HepG2 (cell line): ENCODE results near the gene WWP2. TPM values are rescaled to one million over a fixed set of nuclear protein-coding genes. Genes with fewer than 3 reads are reported as not detected.
A peak's percentile ranks its signal among the peaks of the same experiment; 100 is the strongest.

ENCODE experiments used
- GATAD1 ChIP-seq: IDR thresholded peaks from 2 replicates; pipeline ENCODE4 v1.6.1; 2016; ENCODE audit warnings: missing genetic modification reagents, missing compliant biosample characterization
- HCFC1 ChIP-seq: fragments of 150-350 bp; IDR thresholded peaks from 2 replicates; pipeline ENCODE4 v1.6.1; 2014; ENCODE audit warnings: low read depth, low read length
- HNRNPH1 ChIP-seq: fragments of 200-400 bp; formaldehyde crosslinking; optimal IDR thresholded peaks from 2 replicates; pipeline ENCODE3; 2017; ENCODE audit warnings: mild to moderate bottlenecking, low read depth, low read length
- KLF16 ChIP-seq, 2 experiments: sonication (generic) in 1 of 2; formaldehyde crosslinking in 1 of 2; IDR thresholded peaks; 2 replicates each; pipeline versions ENCODE4 v1.6.1 to v1.8.0; 2016 to 2023; ENCODE audit warnings: missing genetic modification reagents in 2 of 2, missing compliant biosample characterization in 1 of 2
- MIXL1 ChIP-seq: IDR thresholded peaks from 2 replicates; pipeline ENCODE4 v1.6.1; 2016
- NR0B2 ChIP-seq: sonication (generic); formaldehyde crosslinking; IDR thresholded peaks from 2 replicates; pipeline ENCODE4 v1.4.0; 2020; ENCODE audit warnings: mild to moderate bottlenecking, missing genetic modification reagents
- NRL ChIP-seq: sonication (generic); formaldehyde crosslinking; IDR thresholded peaks from 2 replicates; pipeline ENCODE4 v1.5.0; 2020; ENCODE audit warnings: missing genetic modification reagents, mild to moderate bottlenecking, moderate library complexity, borderline replicate concordance
- TOPORS ChIP-seq: sonication (generic); formaldehyde crosslinking; IDR thresholded peaks from 2 replicates; pipeline ENCODE4 v1.8.0; 2023; ENCODE audit warnings: mild to moderate bottlenecking, missing genetic modification reagents
- ZBTB42 ChIP-seq: sonication (generic); formaldehyde crosslinking; IDR thresholded peaks from 2 replicates; pipeline ENCODE4 v1.5.0; 2020; ENCODE audit warnings: mild to moderate bottlenecking, missing genetic modification reagents
- ZNF232 ChIP-seq: sonication (generic); formaldehyde crosslinking; IDR thresholded peaks from 2 replicates; pipeline ENCODE4 v1.4.0; 2020; ENCODE audit warnings: missing genetic modification reagents, borderline replicate concordance
- ZNF501 ChIP-seq: sonication (generic); formaldehyde crosslinking; IDR thresholded peaks from 2 replicates; pipeline ENCODE4 v1.5.1; 2020; ENCODE audit warnings: mild to moderate bottlenecking, moderate library complexity, missing genetic modification reagents
- ZNF652 ChIP-seq: IDR thresholded peaks from 2 replicates; pipeline ENCODE4 v1.6.1; 2016; ENCODE audit warnings: low read depth, borderline replicate concordance
- ZNF788 ChIP-seq: sonication (generic); formaldehyde crosslinking; IDR thresholded peaks from 2 replicates; pipeline ENCODE4 v1.5.0; 2020; ENCODE audit warnings: mild to moderate bottlenecking, missing genetic modification reagents, borderline replicate concordance
- ZNF891 ChIP-seq: sonication (generic); formaldehyde crosslinking; IDR thresholded peaks from 2 replicates; pipeline ENCODE4 v1.5.0; 2020; ENCODE audit warnings: mild to moderate bottlenecking, missing genetic modification reagents
- polyA plus RNA-seq, 8 experiments: library from polyadenylated mRNA; depleted of rRNA in 3 of 8; stranded (reverse) in 7 of 8; unstranded in 1 of 8; fragments of >200 nt; fragmentation: Illumina TruSeq in 4 of 8; extraction: Trizol in 4 of 8; gene quantifications; 2 replicates each; pipeline versions ENCODE4 v1.2.1 to v1.2.3, GENCODE V29; 2011 to 2016; ENCODE audit warnings: low read depth in 4 of 8, missing spikeins in 1 of 8, mixed read lengths in 1 of 8; ENCODE audit not compliant: insufficient read depth in 1 of 8
- total RNA-seq, 5 experiments: library from RNA; depleted of rRNA; stranded (reverse); fragments of >200 nt; fragmentation: Illumina TruSeq; extraction: Trizol; gene quantifications; 2 replicates each; pipeline ENCODE4 v1.2.3, GENCODE V29; 2016; ENCODE audit warnings: low read depth in 1 of 5
- TF ChIP-seq, protein P1 (sequence below): sonication (generic); formaldehyde crosslinking; IDR thresholded peaks from 2 replicates; pipeline ENCODE4 v1.4.0; 2020; ENCODE audit warnings: missing genetic modification reagents
- TF ChIP-seq, protein P2 (sequence below): IDR thresholded peaks from 2 replicates; pipeline ENCODE4 v1.6.1; 2016; ENCODE audit warnings: low read depth, missing genetic modification reagents, missing compliant biosample characterization
- TF ChIP-seq, protein P3 (sequence below): sonication (generic); formaldehyde crosslinking; IDR thresholded peaks from 2 replicates; pipeline ENCODE4 v1.8.0; 2022; ENCODE audit warnings: missing genetic modification reagents, mild to moderate bottlenecking, inconsistent platforms, borderline replicate concordance
- TF ChIP-seq, protein P4 (sequence below): sonication (generic); formaldehyde crosslinking; IDR thresholded peaks from 2 replicates; pipeline ENCODE4 v1.4.0; 2020; ENCODE audit warnings: missing genetic modification reagents

WWP2 gene
- total and polyA plus RNA-seq, 2 of the 13 experiments (the other 11 are each of a cell fraction or from before 2014, with no cell fraction given) = 11.4 to 28.2 TPM

DNA sequence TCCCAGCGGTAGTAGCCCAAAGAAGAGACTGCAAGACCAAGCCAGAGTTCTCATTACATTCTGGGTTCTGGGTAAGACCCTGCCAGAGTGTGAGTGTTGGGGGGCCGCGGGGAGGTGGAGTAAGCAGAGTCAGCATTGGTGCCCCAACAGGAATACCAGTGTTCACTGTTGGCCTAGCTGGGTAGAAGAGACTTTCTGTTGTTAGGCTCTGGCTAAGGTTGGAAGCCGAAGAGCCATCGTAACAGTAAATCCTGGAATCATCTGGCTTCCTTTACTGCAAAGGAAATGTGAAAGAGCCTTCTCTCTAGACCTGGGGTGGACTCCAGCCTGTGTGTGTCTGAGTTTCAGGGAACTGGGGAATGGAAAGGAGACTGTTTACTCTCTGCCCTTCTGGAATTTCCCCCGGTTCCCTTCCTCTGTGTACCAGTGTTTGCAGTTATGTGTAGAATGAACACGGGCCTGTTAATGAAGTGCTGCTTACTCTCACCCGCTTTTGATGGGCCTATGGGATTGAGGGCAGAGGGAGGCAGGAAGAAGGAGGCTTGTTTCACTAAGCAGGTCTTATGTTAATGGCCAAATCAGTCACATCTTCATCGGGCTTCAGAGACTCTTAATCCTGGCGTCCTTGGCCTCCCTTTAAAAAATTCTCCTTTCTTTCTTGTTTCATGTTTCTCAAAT is 68.5 kb downstream of the WWP2 start (continued):
- TF ChIP-seq, protein P1, sequence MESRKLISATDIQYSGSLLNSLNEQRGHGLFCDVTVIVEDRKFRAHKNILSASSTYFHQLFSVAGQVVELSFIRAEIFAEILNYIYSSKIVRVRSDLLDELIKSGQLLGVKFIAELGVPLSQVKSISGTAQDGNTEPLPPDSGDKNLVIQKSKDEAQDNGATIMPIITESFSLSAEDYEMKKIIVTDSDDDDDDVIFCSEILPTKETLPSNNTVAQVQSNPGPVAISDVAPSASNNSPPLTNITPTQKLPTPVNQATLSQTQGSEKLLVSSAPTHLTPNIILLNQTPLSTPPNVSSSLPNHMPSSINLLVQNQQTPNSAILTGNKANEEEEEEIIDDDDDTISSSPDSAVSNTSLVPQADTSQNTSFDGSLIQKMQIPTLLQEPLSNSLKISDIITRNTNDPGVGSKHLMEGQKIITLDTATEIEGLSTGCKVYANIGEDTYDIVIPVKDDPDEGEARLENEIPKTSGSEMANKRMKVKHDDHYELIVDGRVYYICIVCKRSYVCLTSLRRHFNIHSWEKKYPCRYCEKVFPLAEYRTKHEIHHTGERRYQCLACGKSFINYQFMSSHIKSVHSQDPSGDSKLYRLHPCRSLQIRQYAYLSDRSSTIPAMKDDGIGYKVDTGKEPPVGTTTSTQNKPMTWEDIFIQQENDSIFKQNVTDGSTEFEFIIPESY (CRISPR knock-in tag) = 0 out of 2 replicates have a peak, but pooled peaks have one; percentile 18
- TF ChIP-seq ZBTB42 (CRISPR knock-in tag) (no peak), MIXL1 (CRISPR knock-in tag) (peak; percentile 94), HNRNPH1 (no peak), HCFC1 (no peak), NRL (CRISPR knock-in tag) (no peak), KLF16 (CRISPR knock-in tag; IDR thresholded peaks at IDR 0.05) (peak in 1 of 2 experiments; percentile 57; a peak in 2 of 4 replicates), GATAD1 (CRISPR knock-in tag) (peak; percentile 28; the same call in 1 of the 2 replicates), NR0B2 (CRISPR knock-in tag) (no peak), TOPORS (CRISPR knock-in tag) (peak; percentile 39; the same call in 1 of the 2 replicates), ZNF501 (CRISPR knock-in tag) (peak; percentile 62; the same call in 1 of the 2 replicates), ZNF788 (CRISPR knock-in tag) (no peak; the same call in 1 of the 2 replicates), ZNF891 (CRISPR knock-in tag) (no peak), ZNF232 (CRISPR knock-in tag) (peak; percentile 91; the same call in 1 of the 2 replicates), ZNF652 (CRISPR knock-in tag) (no peak; the same call in 1 of the 2 replicates)
- TF ChIP-seq, protein P2, sequence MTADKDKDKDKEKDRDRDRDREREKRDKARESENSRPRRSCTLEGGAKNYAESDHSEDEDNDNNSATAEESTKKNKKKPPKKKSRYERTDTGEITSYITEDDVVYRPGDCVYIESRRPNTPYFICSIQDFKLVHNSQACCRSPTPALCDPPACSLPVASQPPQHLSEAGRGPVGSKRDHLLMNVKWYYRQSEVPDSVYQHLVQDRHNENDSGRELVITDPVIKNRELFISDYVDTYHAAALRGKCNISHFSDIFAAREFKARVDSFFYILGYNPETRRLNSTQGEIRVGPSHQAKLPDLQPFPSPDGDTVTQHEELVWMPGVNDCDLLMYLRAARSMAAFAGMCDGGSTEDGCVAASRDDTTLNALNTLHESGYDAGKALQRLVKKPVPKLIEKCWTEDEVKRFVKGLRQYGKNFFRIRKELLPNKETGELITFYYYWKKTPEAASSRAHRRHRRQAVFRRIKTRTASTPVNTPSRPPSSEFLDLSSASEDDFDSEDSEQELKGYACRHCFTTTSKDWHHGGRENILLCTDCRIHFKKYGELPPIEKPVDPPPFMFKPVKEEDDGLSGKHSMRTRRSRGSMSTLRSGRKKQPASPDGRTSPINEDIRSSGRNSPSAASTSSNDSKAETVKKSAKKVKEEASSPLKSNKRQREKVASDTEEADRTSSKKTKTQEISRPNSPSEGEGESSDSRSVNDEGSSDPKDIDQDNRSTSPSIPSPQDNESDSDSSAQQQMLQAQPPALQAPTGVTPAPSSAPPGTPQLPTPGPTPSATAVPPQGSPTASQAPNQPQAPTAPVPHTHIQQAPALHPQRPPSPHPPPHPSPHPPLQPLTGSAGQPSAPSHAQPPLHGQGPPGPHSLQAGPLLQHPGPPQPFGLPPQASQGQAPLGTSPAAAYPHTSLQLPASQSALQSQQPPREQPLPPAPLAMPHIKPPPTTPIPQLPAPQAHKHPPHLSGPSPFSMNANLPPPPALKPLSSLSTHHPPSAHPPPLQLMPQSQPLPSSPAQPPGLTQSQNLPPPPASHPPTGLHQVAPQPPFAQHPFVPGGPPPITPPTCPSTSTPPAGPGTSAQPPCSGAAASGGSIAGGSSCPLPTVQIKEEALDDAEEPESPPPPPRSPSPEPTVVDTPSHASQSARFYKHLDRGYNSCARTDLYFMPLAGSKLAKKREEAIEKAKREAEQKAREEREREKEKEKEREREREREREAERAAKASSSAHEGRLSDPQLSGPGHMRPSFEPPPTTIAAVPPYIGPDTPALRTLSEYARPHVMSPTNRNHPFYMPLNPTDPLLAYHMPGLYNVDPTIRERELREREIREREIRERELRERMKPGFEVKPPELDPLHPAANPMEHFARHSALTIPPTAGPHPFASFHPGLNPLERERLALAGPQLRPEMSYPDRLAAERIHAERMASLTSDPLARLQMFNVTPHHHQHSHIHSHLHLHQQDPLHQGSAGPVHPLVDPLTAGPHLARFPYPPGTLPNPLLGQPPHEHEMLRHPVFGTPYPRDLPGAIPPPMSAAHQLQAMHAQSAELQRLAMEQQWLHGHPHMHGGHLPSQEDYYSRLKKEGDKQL = peak; percentile 66
- TF ChIP-seq, protein P3, sequence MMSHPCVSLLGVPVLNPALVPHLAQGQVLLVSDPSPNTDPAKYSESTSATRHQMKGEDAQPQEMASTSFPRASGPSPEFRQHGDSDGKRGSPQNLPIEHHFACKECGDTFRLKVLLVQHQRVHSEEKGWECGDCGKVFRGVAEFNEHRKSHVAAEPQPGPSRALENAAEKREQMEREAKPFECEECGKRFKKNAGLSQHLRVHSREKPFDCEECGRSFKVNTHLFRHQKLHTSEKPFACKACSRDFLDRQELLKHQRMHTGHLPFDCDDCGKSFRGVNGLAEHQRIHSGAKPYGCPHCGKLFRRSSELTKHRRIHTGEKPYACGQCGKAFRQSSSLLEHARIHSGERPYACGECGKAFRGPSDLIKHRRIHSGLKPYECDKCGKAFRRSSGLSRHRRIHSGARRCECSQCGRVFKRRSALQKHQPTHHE (CRISPR knock-in tag) = peak; percentile 22; the same call in 1 of the 2 replicates
- TF ChIP-seq, protein P4, sequence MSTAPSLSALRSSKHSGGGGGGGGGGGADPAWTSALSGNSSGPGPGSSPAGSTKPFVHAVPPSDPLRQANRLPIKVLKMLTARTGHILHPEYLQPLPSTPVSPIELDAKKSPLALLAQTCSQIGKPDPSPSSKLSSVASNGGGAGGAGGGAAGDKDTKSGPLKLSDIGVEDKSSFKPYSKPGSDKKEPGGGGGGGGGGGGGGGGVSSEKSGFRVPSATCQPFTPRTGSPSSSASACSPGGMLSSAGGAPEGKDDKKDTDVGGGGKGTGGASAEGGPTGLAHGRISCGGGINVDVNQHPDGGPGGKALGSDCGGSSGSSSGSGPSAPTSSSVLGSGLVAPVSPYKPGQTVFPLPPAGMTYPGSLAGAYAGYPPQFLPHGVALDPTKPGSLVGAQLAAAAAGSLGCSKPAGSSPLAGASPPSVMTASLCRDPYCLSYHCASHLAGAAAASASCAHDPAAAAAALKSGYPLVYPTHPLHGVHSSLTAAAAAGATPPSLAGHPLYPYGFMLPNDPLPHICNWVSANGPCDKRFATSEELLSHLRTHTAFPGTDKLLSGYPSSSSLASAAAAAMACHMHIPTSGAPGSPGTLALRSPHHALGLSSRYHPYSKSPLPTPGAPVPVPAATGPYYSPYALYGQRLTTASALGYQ (CRISPR knock-in tag) = peak; percentile 48
